Right atrium auricular region (tissue), 2 donors: ENCODE measurements around the gene DRGX. TPM values are rescaled to one million over a fixed set of nuclear protein-coding genes. Genes with fewer than 3 reads are reported as not detected.

Experiments used
- DNase-seq: peaks from one replicate; pipeline ENCODE4 v3.0.0-alpha.2; 2019; ENCODE audit warnings: low spot score
- H3K27ac ChIP-seq, 2 donors: fragments of 200-600 bp; sonication (generic); 1 replicate in 1 of 2; 2 replicates in 1 of 2; pipeline ENCODE4 v1.5.1; 2016 to 2019
- H3K27me3 ChIP-seq, 2 donors: fragments of 200-600 bp; sonication (generic); one replicate each; pipeline versions ENCODE4 v1.5.1 to v1.6.0; 2017 to 2019
- H3K36me3 ChIP-seq: fragments of 200-600 bp; sonication (generic); one replicate; pipeline ENCODE4 v1.5.1; 2016
- H3K4me1 ChIP-seq, 2 donors: fragments of 200-600 bp; sonication (generic); one replicate each; pipeline versions ENCODE4 v1.5.1 to v1.6.0; 2017 to 2019
- H3K4me3 ChIP-seq, 2 donors: fragments of 200-600 bp; sonication (generic); 1 replicate in 1 of 2; 2 replicates in 1 of 2; pipeline ENCODE4 v1.5.1; 2017 to 2019; ENCODE audit warnings: mild to moderate bottlenecking in 1 of 2, moderate library complexity in 1 of 2
- H3K9me3 ChIP-seq, 2 donors: fragments of 200-600 bp; sonication (generic); one replicate each; pipeline ENCODE4 v1.5.1; 2019
- total RNA-seq, 2 donors: library from RNA; depleted of rRNA; stranded (reverse); fragments of >200 nt; gene quantifications; one replicate each; pipeline ENCODE4 v1.1.0, GENCODE V29; 2016
- TF ChIP-seq, protein P1 (sequence below), 2 donors: fragments of 200-600 bp; sonication (generic); IDR thresholded peaks; one replicate each; pipeline ENCODE4 v1.5.1; 2019; ENCODE audit warnings: antibody characterized with exemption in 2 of 2

The DRGX gene
- total RNA-seq, 2 donors from 2014 or later: not detected

DNA sequence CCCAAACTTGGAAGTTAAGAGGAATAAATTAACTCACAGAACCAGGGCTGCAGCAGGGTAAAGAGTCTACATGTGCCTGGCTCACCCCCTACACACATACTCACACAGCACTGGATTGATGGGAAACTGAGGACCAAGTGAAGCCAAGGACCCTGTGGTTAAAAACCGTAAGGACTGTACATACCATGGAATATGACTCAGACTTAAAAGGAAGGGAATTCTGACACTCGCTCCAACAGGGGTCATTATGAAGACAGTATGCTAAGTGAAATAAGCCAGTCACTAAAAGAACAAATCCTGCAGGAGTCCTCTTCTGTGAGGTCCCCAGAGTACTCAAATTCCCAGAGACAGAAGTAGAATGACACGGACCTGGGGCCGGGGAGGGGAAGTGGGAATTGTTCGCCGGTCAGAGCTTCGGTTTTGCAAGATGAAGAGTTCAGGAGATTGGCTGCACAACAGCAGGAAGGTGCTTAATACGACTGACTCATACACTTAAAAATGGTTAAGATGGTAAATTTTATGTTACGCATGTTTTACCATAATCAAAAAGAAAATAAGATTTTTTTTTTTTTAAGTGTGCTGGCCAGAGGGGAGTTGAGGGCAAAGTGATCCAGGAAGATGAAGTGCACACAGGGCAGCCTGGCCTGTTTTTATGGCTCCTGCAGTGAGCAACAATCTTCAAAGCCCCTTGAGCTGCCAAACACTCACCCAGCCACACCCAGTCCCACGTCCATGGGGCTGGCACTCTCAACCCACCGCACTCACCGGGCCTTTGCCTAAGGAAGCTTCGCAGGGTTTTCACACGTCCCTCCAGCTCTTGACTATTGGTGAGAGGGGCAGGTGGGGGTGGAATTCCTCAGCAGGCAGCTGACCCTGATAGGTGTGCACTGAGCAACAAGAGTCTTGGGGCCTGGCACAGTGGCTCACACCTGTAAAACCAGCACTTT is 26.4 kb downstream of the DRGX start:
- Histone ChIP-seq H3K27ac (no peak overlapping the region), H3K27me3 (no peaks in the 10 kb centered on the region), H3K36me3 (no peaks in the 10 kb centered on the region), H3K4me1 (no peaks in the 10 kb centered on the region), H3K9me3 (no peaks in the 10 kb centered on the region), H3K4me3 (no peak overlapping the region)
- DNase-seq: peak; percentile 59
- TF ChIP-seq, protein P1, sequence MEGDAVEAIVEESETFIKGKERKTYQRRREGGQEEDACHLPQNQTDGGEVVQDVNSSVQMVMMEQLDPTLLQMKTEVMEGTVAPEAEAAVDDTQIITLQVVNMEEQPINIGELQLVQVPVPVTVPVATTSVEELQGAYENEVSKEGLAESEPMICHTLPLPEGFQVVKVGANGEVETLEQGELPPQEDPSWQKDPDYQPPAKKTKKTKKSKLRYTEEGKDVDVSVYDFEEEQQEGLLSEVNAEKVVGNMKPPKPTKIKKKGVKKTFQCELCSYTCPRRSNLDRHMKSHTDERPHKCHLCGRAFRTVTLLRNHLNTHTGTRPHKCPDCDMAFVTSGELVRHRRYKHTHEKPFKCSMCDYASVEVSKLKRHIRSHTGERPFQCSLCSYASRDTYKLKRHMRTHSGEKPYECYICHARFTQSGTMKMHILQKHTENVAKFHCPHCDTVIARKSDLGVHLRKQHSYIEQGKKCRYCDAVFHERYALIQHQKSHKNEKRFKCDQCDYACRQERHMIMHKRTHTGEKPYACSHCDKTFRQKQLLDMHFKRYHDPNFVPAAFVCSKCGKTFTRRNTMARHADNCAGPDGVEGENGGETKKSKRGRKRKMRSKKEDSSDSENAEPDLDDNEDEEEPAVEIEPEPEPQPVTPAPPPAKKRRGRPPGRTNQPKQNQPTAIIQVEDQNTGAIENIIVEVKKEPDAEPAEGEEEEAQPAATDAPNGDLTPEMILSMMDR (IDR thresholded peaks at IDR 0.05): no peak

DNA sequence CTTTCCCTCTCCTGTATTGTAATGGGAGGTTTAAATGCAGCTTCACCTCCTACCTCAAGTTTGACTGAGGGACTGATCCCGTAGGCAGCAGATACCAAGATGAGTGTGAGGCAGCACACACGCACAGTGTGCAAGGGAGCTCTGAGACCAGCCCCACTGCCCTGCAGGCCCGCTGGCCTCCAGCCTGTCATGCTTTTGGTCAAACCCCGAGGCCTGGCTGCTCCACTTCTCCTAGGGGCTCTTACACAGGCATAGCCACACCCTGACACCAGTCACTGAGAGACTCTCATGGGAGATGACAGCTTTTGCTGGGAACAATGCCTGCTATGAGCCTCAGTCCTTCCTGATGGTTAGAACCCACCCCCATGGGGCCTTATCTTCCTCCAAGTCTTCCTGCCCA is 27.6 kb downstream of the DRGX start:
- no peaks in the 10 kb centered on the region for H3K4me1 ChIP-seq
- H3K27ac ChIP-seq: no peak overlapping the region
- TF ChIP-seq, protein P1 (IDR thresholded peaks at IDR 0.05): no peak
- no peak for DNase-seq
- no peak overlapping the region for H3K4me3 ChIP-seq
- H3K9me3 ChIP-seq: no peaks in the 10 kb centered on the region
- no peaks in the 10 kb centered on the region for H3K36me3 ChIP-seq
- H3K27me3 ChIP-seq: no peaks in the 10 kb centered on the region

DNA sequence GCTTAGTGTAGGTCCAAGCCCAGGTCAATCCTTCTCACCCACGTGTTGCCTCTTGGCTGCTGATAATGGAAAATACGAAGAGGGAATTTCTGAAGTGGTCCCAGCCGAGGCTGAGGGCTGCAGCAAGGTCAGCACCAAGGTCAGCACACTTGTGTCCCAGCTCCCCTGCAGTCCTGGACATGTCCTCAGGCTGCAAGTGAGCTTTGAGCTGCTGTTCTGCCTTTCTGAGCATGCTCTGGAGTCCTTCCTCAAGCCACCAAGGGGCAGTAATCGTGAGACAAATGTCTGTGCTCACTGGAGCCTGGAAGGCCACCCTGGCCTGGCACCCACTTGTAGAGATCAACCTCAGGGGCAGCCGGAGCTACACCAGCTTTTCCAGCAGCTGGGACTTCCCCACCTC is 28.3 kb downstream of the DRGX start:
- H3K27me3 ChIP-seq: no peaks in the 10 kb centered on the region
- no peak overlapping the region for H3K4me3 ChIP-seq
- H3K27ac ChIP-seq: no peak overlapping the region
- peak; percentile 44 for DNase-seq
- no peaks in the 10 kb centered on the region for H3K4me1 ChIP-seq
- no peaks in the 10 kb centered on the region for H3K9me3 ChIP-seq
- no peaks in the 10 kb centered on the region for H3K36me3 ChIP-seq
- TF ChIP-seq, protein P1 (IDR thresholded peaks at IDR 0.05): no peak

DNA sequence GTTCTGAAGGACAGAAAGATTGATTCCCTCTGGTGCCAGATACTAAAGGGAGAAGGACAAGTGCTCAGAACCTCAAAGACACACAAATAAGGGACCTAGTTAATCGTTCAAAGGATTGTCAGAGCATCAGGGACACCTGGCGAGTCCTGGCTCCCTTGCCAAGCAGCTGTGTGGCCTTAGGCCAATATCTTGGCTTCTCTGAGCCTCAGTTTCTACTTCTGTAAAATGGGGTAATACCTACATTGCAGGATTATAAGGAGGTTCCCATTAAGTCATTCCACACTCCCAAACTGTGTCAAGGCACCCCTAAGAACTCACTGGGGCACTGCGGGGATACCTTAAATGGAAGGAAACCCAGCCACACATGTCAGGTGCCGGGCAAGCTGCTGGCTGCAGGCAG is 29.4 kb downstream of the DRGX start:
- DNase-seq: no peak
- TF ChIP-seq, protein P1 (IDR thresholded peaks at IDR 0.05): no peak
- no peak overlapping the region for H3K4me3 ChIP-seq
- H3K4me1 ChIP-seq: peaks cover 0 to 6% of the 10 kb centered on the region in 2 donors
- H3K9me3 ChIP-seq: no peaks in the 10 kb centered on the region
- H3K36me3 ChIP-seq: no peaks in the 10 kb centered on the region
- no peak overlapping the region for H3K27ac ChIP-seq
- H3K27me3 ChIP-seq: no peaks in the 10 kb centered on the region

DNA sequence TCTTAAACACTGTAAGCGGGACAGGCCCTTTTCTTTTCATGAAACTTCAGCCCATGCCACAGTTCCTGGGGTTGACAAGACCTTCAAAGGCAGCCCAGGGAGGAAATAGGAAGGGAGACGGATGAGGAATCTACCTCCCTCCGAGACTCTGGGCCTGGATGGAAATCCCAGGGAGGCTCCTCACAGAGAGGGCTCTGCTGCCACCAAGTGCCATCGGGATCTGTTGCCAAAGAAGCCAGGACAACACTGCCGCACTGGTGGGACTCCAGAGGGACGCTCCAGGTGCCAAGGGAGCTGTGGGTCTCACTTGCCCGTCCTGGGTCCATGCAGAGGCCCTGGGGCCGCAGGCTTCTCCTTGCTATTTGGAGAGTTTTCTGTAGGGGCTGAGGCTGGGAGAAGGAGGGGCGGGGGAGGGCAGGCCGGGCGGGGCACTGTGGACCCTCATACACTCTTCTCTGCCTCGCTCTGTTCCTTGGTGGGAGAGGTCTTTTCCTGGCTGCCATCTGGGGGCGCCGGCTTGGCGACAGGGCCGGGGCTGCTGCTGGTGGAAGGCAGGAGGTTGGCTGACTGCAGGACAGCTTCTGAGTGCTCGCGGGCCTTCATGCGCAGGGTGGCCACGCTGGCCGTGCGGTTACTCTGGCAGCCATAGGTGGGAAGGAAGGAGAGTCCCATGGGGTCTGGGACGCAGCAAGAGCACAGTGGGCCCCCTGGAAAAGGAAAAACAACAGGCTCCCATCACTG is 30.0 kb downstream of the DRGX start:
- Histone ChIP-seq H3K27ac (no peak overlapping the region), H3K4me1 (peaks cover 0 to 12% of the 10 kb centered on the region in 2 donors), H3K4me3 (no peak overlapping the region), H3K27me3 (no peaks in the 10 kb centered on the region), H3K9me3 (no peaks in the 10 kb centered on the region), H3K36me3 (no peaks in the 10 kb centered on the region)
- DNase-seq: peak; percentile 50
- TF ChIP-seq, protein P1 (IDR thresholded peaks at IDR 0.05): peak in 1 of 2 donors; percentile 39
